SK-N-SH (cell line): ENCODE measurements around the gene SCNN1B.

Source experiments
- CTCF ChIP-seq: fragments of 200-600 bp; sonication (generic); IDR thresholded peaks from 2 replicates; pipeline ENCODE4 v1.6.1; 2017; ENCODE audit warnings: antibody characterized with exemption, mild to moderate bottlenecking, moderate library complexity
- TEAD4 ChIP-seq: IDR thresholded peaks from 2 replicates; pipeline ENCODE4 v1.4.0; 2012; ENCODE audit warnings: mild to moderate bottlenecking, borderline replicate concordance; ENCODE audit not compliant: insufficient read depth
- YY1 ChIP-seq: IDR thresholded peaks from 2 replicates; pipeline ENCODE4 v1.4.0; 2012; ENCODE audit warnings: low read depth, mild to moderate bottlenecking

- no peak for TF ChIP-seq TEAD4
- TF ChIP-seq CTCF, result no peak
- TF ChIP-seq YY1, result no peak
Measured at GRCh38 chr16:23353440-23353839, 51.3 kb downstream of the SCNN1B start.
